ENCODE measurements around the gene VANGL1.

VANGL1 gene

DNA sequence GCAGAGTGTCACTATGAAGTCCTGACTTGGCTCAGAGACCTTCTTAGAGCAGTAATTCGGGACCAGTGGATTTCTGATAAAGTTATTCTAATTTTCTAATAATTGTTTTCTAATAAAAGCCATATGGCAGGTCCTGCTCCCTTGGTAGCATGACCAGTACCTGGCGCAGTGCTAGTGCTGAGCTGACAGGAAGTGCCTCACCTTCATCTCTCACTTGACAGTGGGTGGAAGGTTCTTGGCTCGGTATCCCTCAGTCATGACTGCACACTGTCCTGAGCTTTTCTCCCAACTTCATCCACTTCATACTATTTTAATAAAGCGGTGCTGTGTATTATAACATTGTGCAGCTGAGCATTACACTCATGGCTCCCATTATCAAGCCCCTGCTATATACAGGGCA is 14.1 kb downstream of the VANGL1 start:
- no peak overlapping the region for H3K4me3 ChIP-seq (ENCODE audit: low read depth, low read length)
- TF ChIP-seq, protein P1, sequence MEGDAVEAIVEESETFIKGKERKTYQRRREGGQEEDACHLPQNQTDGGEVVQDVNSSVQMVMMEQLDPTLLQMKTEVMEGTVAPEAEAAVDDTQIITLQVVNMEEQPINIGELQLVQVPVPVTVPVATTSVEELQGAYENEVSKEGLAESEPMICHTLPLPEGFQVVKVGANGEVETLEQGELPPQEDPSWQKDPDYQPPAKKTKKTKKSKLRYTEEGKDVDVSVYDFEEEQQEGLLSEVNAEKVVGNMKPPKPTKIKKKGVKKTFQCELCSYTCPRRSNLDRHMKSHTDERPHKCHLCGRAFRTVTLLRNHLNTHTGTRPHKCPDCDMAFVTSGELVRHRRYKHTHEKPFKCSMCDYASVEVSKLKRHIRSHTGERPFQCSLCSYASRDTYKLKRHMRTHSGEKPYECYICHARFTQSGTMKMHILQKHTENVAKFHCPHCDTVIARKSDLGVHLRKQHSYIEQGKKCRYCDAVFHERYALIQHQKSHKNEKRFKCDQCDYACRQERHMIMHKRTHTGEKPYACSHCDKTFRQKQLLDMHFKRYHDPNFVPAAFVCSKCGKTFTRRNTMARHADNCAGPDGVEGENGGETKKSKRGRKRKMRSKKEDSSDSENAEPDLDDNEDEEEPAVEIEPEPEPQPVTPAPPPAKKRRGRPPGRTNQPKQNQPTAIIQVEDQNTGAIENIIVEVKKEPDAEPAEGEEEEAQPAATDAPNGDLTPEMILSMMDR (IDR thresholded peaks at IDR 0.05; ENCODE audit: insufficient read depth, low read depth, low read length, missing control alignments) = no peak
- DNase-seq (ENCODE audit: low read depth) = no peak

DNA sequence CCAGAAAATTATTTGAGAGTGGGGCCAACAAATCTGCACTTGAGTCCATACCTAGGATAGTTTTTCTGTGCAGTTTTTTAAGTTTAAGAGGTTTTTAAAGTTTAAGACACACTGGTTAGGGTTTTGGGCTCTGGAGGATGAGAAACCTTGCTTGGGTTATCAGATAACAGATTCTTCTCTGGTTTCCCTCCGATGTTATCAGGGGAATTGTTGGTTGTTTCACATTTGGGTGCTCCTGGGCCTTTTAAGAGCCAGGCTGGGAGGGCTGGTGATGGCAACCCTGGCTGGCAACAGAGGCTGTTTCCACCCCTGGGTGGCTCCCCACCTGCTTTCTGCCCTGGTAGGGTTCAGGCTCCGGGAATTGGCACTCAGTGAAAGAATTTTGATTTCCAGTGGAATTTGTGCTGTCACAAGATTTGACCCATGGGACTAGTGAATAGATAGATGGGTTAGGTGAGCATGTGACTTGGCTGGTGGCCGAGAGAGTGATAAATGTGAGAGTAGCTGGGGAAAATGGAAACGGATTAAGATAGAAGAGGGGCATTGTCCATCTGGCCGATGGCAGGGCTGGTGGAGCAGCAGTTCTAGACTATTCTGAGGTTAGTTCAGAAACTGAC is 14.8 kb downstream of the VANGL1 start:
- TF ChIP-seq, protein P1 (IDR thresholded peaks at IDR 0.05; ENCODE audit: insufficient read depth, low read depth, low read length, missing control alignments) = no peak
- H3K4me3 ChIP-seq (ENCODE audit: low read depth, low read length) = no peak overlapping the region

DNA sequence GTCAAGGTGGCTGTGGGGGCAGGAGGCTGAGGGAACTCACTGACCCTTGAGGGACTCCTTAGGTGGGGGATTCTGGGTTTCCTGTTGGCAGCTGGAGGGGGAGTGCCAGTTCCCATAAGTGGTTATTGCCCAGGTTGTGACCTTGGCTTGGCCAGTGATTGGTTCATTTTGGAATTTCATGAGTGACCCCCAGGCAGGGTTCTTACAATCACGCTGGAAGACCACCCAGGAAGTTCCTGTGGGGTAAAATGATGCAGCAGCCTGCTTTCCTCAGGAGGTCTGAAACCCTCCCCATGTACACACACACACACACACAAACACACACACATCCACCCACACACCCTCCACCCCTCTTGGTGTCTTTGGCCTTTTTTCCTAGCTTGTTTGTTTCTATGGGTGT is 16.9 kb downstream of the VANGL1 start:
- no peak overlapping the region for H3K4me3 ChIP-seq (ENCODE audit: low read depth, low read length)
- no peak for DNase-seq (ENCODE audit: low read depth)
- TF ChIP-seq, protein P1 (IDR thresholded peaks at IDR 0.05; ENCODE audit: insufficient read depth, low read depth, low read length, missing control alignments) = no peak

More for the DNA sequence above, 14.8 kb downstream of the VANGL1 start:
- DNase-seq (ENCODE audit: low read depth) = no peak

DNA sequence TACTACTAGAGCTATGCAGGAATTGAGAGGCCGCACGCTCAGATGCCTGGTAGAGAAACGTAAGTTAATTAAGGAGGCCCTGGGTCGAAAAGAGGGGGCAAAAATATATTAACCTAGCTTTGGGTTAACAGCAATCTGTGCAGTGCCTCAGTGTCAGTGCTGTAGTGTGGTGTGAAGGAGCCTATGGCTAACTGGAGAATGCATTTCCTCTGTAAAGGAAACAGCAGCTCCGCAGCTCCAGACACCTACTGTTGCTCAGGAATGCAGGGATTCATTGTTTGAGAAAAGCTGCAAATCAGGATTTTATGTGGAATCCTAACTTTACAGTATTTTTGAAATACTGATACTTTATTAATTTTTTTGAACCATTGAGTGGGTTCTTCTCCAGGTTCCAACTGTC is 18.4 kb downstream of the VANGL1 start:
- DNase-seq (ENCODE audit: low read depth) = no peak
- H3K4me3 ChIP-seq (ENCODE audit: low read depth, low read length) = no peak overlapping the region
- TF ChIP-seq, protein P1 (IDR thresholded peaks at IDR 0.05; ENCODE audit: insufficient read depth, low read depth, low read length, missing control alignments) = no peak

DNA sequence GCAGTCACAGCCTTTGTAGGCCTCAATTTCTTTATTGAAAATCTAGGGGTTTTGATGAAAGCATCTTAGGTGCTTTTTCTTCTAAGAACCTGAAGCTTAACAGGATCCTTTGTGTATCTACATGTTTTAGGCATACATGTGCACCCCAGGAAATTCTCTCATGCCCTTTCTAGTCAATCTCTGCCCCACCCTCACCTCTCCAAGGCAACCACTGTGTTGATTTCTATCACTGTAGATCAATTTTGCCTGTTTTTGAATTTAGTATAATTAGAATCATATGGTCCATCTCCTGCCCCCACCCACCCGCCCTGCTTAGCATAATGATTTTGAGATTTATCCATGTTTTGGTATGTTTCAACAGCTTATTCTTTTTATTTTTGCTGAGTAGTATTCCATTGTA is 19.4 kb downstream of the VANGL1 start:
- H3K4me3 ChIP-seq (ENCODE audit: low read depth, low read length) = no peak overlapping the region
- TF ChIP-seq, protein P1 (IDR thresholded peaks at IDR 0.05; ENCODE audit: insufficient read depth, low read depth, low read length, missing control alignments) = no peak
- DNase-seq (ENCODE audit: low read depth) = no peak

DNA sequence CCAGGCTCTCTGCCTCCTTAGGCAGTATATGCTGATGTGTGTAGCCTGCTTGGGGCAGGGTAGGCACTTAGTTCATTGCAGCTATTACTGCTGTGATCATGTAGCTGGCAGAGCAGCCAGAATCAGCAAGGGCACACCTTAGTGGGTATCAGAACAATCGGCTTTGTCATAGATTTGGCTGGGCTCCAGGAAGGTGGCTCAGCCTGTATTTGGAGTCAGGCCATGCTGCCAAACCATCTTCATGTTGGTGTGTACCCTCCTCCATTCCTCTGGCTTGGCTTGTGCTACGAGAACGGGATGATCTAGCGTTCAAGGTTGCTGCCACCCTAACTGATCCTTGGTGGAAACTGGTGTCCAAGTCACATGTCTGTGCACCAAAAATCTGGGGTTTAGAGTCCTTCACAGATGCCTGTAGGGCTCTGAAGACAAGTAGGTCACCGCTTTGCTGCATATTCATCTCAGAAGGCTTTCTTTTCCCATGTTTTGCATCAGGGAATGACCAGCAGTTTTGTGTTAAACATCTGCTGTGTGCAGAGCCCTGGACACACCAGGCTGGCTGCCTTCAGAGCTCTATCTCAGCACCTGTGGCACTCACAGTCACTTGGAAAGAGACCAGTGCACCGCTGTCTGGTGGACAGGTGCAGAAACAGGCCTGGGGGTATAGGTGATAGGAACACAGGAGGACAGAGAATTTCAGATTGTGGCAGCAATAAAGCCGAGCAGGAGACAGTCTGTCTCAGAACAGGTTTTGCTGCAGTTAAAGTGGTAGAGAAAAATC is 23.7 kb downstream of the VANGL1 start:
- TF ChIP-seq, protein P1 (IDR thresholded peaks at IDR 0.05; ENCODE audit: insufficient read depth, low read depth, low read length, missing control alignments) = no peak
- H3K4me3 ChIP-seq (ENCODE audit: low read depth, low read length) = no peak overlapping the region
- DNase-seq (ENCODE audit: low read depth) = no peak

Measured in GM12865 (cell line).